ENCODE data around the gene TMEM26.

GRCh38 chr10:61455656-61456055 is 2.5 kb upstream of the TMEM26 start:
- TF ChIP-seq POLR2A (IDR thresholded peaks at IDR 0.05) = no peak
- no peak for TF ChIP-seq CTCF (IDR thresholded peaks at IDR 0.05)

Measured in body of pancreas (tissue), 4 donors.